ENCODE data around the gene TM9SF3.

TM9SF3 gene

DNA sequence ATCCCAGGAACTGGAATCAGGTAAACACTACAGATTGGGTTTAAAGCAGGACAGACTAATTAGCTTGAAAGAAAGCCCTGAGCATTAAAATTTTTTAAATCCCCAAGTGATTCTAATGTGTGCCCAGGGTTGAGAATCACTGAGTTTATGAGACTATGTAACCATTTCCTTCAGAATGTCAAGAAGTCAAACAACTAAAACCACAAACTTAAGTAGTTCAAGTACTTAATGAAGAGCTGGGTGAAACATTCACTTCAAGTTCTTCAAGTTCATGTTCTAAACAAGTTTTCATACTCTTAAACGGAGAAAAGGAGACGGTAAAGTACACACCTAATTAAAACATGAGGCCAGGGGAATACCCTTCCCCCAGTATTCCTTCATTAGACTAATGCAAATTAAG is 44.9 kb downstream of the TM9SF3 start:
- Histone ChIP-seq H3K4me3 (ENCODE audit: insufficient read length, low read depth) (no peak overlapping the region), H3K9me3 (ENCODE audit: insufficient read depth, low read length) (no peaks in the 10 kb centered on the region), H3K27me3 (ENCODE audit: insufficient read depth, insufficient read length) (no peaks in the 10 kb centered on the region), H3K9ac (ENCODE audit: insufficient read length, low read depth) (no peak overlapping the region), H3K4me1 (ENCODE audit: insufficient read depth, insufficient read length) (no peaks in the 10 kb centered on the region), H3K36me3 (ENCODE audit: insufficient read depth, insufficient read length, low read length) (peaks cover 37% of the 10 kb centered on the region)
- TF ChIP-seq SUZ12 (IDR thresholded peaks at IDR 0.05; ENCODE audit: extremely low read depth, insufficient read depth, insufficient read length) (no peak), YY1 (IDR thresholded peaks at IDR 0.05; ENCODE audit: insufficient read depth, insufficient read length) (no peak), ZNF274 (IDR thresholded peaks at IDR 0.05; ENCODE audit: low read depth, low read length) (no peak)
- DNase-seq (ENCODE audit: low read depth, low spot score), result no peak

DNA sequence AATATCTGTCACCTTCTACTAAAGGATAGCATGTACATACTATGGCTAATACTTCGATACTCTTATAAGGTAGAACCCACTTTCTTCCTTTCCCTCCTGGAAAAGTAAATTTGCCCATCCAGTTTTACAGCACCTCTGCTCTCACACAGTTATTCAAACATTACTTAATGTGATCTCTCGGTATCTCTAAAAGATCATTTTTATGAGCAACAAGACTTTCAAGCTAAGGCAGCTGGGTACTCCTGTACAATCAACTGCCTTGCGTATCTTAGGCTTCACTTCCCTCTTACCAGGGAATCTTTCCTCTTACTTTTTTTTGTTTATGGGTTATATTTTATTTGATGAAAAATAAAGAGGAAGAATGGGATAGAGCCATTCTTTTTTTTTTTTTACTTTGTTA is 46.6 kb downstream of the TM9SF3 start:
- DNase-seq (ENCODE audit: low read depth, low spot score), result no peak
- Histone ChIP-seq H3K4me1 (ENCODE audit: insufficient read depth, insufficient read length) (no peaks in the 10 kb centered on the region), H3K4me3 (ENCODE audit: insufficient read length, low read depth) (no peak overlapping the region), H3K9ac (ENCODE audit: insufficient read length, low read depth) (no peak overlapping the region), H3K36me3 (ENCODE audit: insufficient read depth, insufficient read length, low read length) (peaks cover 32% of the 10 kb centered on the region), H3K9me3 (ENCODE audit: insufficient read depth, low read length) (no peaks in the 10 kb centered on the region), H3K27me3 (ENCODE audit: insufficient read depth, insufficient read length) (no peaks in the 10 kb centered on the region)
- TF ChIP-seq YY1 (IDR thresholded peaks at IDR 0.05; ENCODE audit: insufficient read depth, insufficient read length), result no peak
- no peak for TF ChIP-seq ZNF274 (IDR thresholded peaks at IDR 0.05; ENCODE audit: low read depth, low read length)
- no peak for TF ChIP-seq SUZ12 (IDR thresholded peaks at IDR 0.05; ENCODE audit: extremely low read depth, insufficient read depth, insufficient read length)

DNA sequence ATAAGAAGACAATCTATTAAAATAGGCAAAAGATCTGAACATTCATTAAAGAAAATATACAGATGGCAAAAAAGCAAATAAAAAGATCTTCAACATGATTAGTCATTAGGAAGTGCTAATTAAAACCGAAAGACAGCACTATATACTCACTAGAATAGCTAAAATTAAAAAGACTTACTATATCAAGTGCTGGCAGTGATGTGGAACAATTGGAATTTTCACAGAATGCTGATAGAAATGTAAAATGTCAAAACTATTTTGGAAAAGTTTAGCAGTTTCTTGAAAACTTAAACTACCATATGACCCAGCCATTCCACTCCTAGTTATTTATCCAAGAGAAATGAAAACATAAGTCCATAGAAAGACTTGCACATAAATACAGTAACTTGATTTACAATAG is 48.1 kb downstream of the TM9SF3 start:
- peaks cover 27% of the 10 kb centered on the region for H3K36me3 ChIP-seq (ENCODE audit: insufficient read depth, insufficient read length, low read length)
- no peaks in the 10 kb centered on the region for H3K4me1 ChIP-seq (ENCODE audit: insufficient read depth, insufficient read length)
- no peak overlapping the region for H3K4me3 ChIP-seq (ENCODE audit: insufficient read length, low read depth)
- TF ChIP-seq ZNF274 (IDR thresholded peaks at IDR 0.05; ENCODE audit: low read depth, low read length) (no peak), SUZ12 (IDR thresholded peaks at IDR 0.05; ENCODE audit: extremely low read depth, insufficient read depth, insufficient read length) (no peak), YY1 (IDR thresholded peaks at IDR 0.05; ENCODE audit: insufficient read depth, insufficient read length) (no peak)
- no peaks in the 10 kb centered on the region for H3K27me3 ChIP-seq (ENCODE audit: insufficient read depth, insufficient read length)
- no peak for DNase-seq (ENCODE audit: low read depth, low spot score)
- no peaks in the 10 kb centered on the region for H3K9me3 ChIP-seq (ENCODE audit: insufficient read depth, low read length)
- H3K9ac ChIP-seq (ENCODE audit: insufficient read length, low read depth), result no peak overlapping the region

DNA sequence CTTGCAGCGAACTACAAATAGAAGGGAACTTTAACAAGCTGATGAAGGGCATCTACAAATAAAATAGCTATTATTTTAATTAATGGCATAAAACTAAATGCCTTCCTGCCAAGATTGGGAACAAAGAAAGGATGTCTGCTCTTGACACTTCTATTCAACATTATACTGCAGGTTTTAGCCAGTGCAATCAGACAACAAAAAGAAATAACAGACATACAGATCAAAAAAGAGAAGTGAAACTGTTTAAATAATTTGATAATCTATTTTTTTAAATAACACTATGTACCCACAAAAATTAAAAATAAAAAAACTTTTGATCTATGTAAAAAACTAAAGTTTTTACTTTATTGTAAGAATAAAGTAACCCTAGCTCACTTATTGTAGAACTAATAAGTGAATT is 50.7 kb downstream of the TM9SF3 start:
- TF ChIP-seq ZNF274 (IDR thresholded peaks at IDR 0.05; ENCODE audit: low read depth, low read length), result no peak
- no peak for TF ChIP-seq SUZ12 (IDR thresholded peaks at IDR 0.05; ENCODE audit: extremely low read depth, insufficient read depth, insufficient read length)
- TF ChIP-seq YY1 (IDR thresholded peaks at IDR 0.05; ENCODE audit: insufficient read depth, insufficient read length), result no peak
- H3K9me3 ChIP-seq (ENCODE audit: insufficient read depth, low read length), result no peaks in the 10 kb centered on the region
- H3K4me3 ChIP-seq (ENCODE audit: insufficient read length, low read depth), result no peak overlapping the region
- H3K36me3 ChIP-seq (ENCODE audit: insufficient read depth, insufficient read length, low read length), result peaks cover 30% of the 10 kb centered on the region
- no peak overlapping the region for H3K9ac ChIP-seq (ENCODE audit: insufficient read length, low read depth)
- no peaks in the 10 kb centered on the region for H3K4me1 ChIP-seq (ENCODE audit: insufficient read depth, insufficient read length)
- no peaks in the 10 kb centered on the region for H3K27me3 ChIP-seq (ENCODE audit: insufficient read depth, insufficient read length)
- no peak for DNase-seq (ENCODE audit: low read depth, low spot score)

DNA sequence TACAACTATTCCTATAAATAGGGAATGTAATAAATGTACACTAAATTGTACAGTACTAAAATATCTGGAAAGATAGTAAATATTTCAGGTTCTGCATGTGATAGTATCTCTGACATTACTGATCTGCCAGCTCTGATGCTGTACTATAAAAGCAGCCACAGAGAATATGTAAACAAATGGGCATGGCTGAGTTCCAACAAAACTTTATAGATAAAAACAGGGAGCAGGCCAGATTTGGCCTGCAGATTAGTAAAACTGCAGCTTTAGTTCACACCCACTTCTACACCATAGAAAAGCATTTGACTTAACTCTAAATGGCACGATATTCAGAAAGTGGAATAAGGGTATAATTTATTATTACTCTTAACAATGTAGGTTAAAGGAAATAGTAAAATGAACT is 54.3 kb downstream of the TM9SF3 start:
- no peak for DNase-seq (ENCODE audit: low read depth, low spot score)
- H3K9ac ChIP-seq (ENCODE audit: insufficient read length, low read depth), result no peak overlapping the region
- H3K4me1 ChIP-seq (ENCODE audit: insufficient read depth, insufficient read length), result no peaks in the 10 kb centered on the region
- H3K4me3 ChIP-seq (ENCODE audit: insufficient read length, low read depth), result no peak overlapping the region
- TF ChIP-seq ZNF274 (IDR thresholded peaks at IDR 0.05; ENCODE audit: low read depth, low read length) (no peak), YY1 (IDR thresholded peaks at IDR 0.05; ENCODE audit: insufficient read depth, insufficient read length) (no peak), SUZ12 (IDR thresholded peaks at IDR 0.05; ENCODE audit: extremely low read depth, insufficient read depth, insufficient read length) (no peak)
- H3K9me3 ChIP-seq (ENCODE audit: insufficient read depth, low read length), result no peaks in the 10 kb centered on the region
- H3K36me3 ChIP-seq (ENCODE audit: insufficient read depth, insufficient read length, low read length), result peaks cover 54% of the 10 kb centered on the region
- no peaks in the 10 kb centered on the region for H3K27me3 ChIP-seq (ENCODE audit: insufficient read depth, insufficient read length)

DNA sequence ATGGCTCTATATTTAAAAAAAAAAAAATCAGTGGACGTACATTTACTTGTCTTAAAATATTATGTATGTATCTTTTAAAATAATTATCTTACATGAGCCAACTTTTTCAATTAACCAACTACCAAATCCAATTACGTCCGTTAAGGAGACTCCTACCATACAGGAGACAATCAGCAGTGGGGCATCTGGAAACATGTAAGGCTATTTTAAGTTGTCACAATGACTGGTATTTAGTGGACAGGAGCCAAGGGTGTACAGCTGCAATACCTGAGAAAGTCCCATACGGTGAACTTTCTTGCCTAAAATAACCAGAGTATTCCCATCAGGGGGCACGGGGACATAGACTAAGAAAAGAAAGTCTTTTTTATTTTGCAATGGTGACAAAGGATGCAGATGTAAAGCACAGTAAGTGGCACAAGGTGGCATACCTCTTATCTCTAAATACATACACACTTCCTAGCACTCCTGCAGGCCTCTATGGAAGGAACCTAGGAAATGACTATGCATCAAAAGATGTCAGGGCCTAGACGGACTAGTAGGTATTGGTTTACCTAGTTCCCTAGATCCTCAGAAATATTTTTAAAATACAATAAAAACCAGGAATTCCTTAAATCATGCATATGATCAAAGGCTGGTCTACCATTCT is 57.1 kb downstream of the TM9SF3 start:
- H3K9ac ChIP-seq (ENCODE audit: insufficient read length, low read depth), result no peak overlapping the region
- TF ChIP-seq ZNF274 (IDR thresholded peaks at IDR 0.05; ENCODE audit: low read depth, low read length) (no peak), YY1 (IDR thresholded peaks at IDR 0.05; ENCODE audit: insufficient read depth, insufficient read length) (no peak), SUZ12 (IDR thresholded peaks at IDR 0.05; ENCODE audit: extremely low read depth, insufficient read depth, insufficient read length) (no peak)
- peaks cover 64% of the 10 kb centered on the region for H3K36me3 ChIP-seq (ENCODE audit: insufficient read depth, insufficient read length, low read length)
- no peak overlapping the region for H3K4me3 ChIP-seq (ENCODE audit: insufficient read length, low read depth)
- DNase-seq (ENCODE audit: low read depth, low spot score), result no peak
- no peaks in the 10 kb centered on the region for H3K9me3 ChIP-seq (ENCODE audit: insufficient read depth, low read length)
- no peaks in the 10 kb centered on the region for H3K4me1 ChIP-seq (ENCODE audit: insufficient read depth, insufficient read length)
- no peaks in the 10 kb centered on the region for H3K27me3 ChIP-seq (ENCODE audit: insufficient read depth, insufficient read length)

DNA sequence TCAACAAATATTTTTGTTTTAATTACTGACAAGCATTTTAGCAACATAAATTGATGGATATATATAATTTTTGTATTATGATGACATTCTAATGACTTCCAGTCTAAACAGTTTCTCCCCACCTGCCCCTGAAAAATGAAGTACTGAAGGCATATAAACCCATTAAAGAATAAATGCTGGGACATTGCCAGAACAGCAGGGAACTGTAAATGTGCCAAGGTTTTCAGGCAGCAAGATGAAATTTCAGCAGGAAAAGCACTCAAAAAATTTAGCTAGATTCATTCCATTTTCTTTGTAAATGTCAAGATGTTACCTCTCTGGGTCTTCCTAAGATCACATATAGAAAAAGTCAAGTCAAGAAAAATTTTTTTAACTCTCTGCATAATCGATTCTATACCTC is 62.1 kb downstream of the TM9SF3 start:
- no peak for DNase-seq (ENCODE audit: low read depth, low spot score)
- Histone ChIP-seq H3K27me3 (ENCODE audit: insufficient read depth, insufficient read length) (no peaks in the 10 kb centered on the region), H3K9me3 (ENCODE audit: insufficient read depth, low read length) (no peaks in the 10 kb centered on the region), H3K4me3 (ENCODE audit: insufficient read length, low read depth) (no peak overlapping the region), H3K9ac (ENCODE audit: insufficient read length, low read depth) (no peak overlapping the region), H3K36me3 (ENCODE audit: insufficient read depth, insufficient read length, low read length) (peaks cover 60% of the 10 kb centered on the region), H3K4me1 (ENCODE audit: insufficient read depth, insufficient read length) (no peaks in the 10 kb centered on the region)
- TF ChIP-seq SUZ12 (IDR thresholded peaks at IDR 0.05; ENCODE audit: extremely low read depth, insufficient read depth, insufficient read length), result no peak

Measured in NT2/D1 (cell line).